HepG2 (cell line): Measurements from ENCODE around the gene COMMD1. TPM values are rescaled to one million over a fixed set of nuclear protein-coding genes. Genes with fewer than 3 reads are reported as not detected.
A peak's percentile ranks its signal among the peaks of the same experiment; 100 is the strongest.

Experiments
- ATAC-seq: fragments of 200-7000 bp; cut with Tn5 transposase; 3 replicates; pipeline ENCODE4 v1.9.1; 2020; ENCODE audit warnings: mild to moderate bottlenecking, moderate library complexity
- BruUV-seq: library from RNA; stranded (reverse); fragments of 400-500 nt; replicated peaks from 2 replicates; lab custom pipeline; 2021; lab: Mats Ljungman, UMichigan
- CTCF ChIA-PET: fragments of 300-600 bp; formaldehyde crosslinking; extraction: SDS; loops from one replicate; lab custom pipeline; 2021; ENCODE audit warnings: low total read pairs, inconsistent platforms, low intra/inter-chr PET ratio; lab: Yijun Ruan, JAX
- POLR2A ChIA-PET: fragments of 350-600 bp; sonication (Branson Sonifier 250); formaldehyde crosslinking; loops from one replicate; lab custom pipeline; 2020; ENCODE audit warnings: antibody characterized with exemption, inconsistent platforms; lab: Yijun Ruan, JAX
- DNase-seq: peaks from one replicate; pipeline ENCODE4 v3.0.0-alpha.2; 2015; ENCODE audit warnings: low spot score
- FAIRE-seq: peaks from 3 replicates; lab custom pipeline; 2011; peaks lifted over from hg19 to GRCh38; lab: Jason Lieb, UNC
- H2AFZ ChIP-seq: one replicate; pipeline ENCODE4 v1.6.1; 2011; ENCODE audit warnings: low read length, inconsistent platforms
- H3K27ac ChIP-seq: fragments of 300-600 bp; 3 replicates; pipeline ENCODE4 v1.8.0; 2011; ENCODE audit warnings: mixed run types, mild to moderate bottlenecking, mixed read lengths, low read length, inconsistent platforms; ENCODE audit not compliant: insufficient read depth; ENCODE audit errors: extremely low read length
- H3K27me3 ChIP-seq, 2 experiments: fragments of 200-600 bp in 1 of 2; 2 replicates in 1 of 2; 3 replicates in 1 of 2; pipeline versions ENCODE4 v1.6.0 to v1.8.0; 2011; ENCODE audit warnings: low read length in 2 of 2, mild to moderate bottlenecking in 2 of 2, moderate library complexity in 2 of 2, inconsistent platforms in 1 of 2; ENCODE audit not compliant: insufficient read depth in 2 of 2, control insufficient read depth in 1 of 2
- H3K36me3 ChIP-seq, 2 experiments: fragments of 200-600 bp in 1 of 2; replicated peaks in 1 of 2; 2 replicates in 1 of 2; 3 replicates in 1 of 2; pipeline versions ENCODE4 v1.5.1 to v1.8.0; 2011; ENCODE audit warnings: low read length in 2 of 2, inconsistent platforms in 1 of 2; ENCODE audit not compliant: insufficient read depth in 2 of 2, control insufficient read depth in 1 of 2
- H3K4me1 ChIP-seq: 2 replicates; pipeline ENCODE4 v1.5.1; 2012; ENCODE audit warnings: low read length, inconsistent platforms; ENCODE audit not compliant: insufficient read depth
- H3K4me2 ChIP-seq: 2 replicates; pipeline ENCODE4 v1.6.0; 2011; ENCODE audit warnings: low read depth, low read length, inconsistent platforms
- H3K4me3 ChIP-seq, 3 experiments: fragments of 200-600 bp in 1 of 3; sonication (generic), shearing (Covaris generic) in 1 of 3; replicated peaks in 1 of 3; 2 replicates each; pipeline ENCODE4 v1.5.1; 2011 to 2016; ENCODE audit warnings: low read length in 3 of 3, inconsistent platforms in 2 of 3, low read depth in 2 of 3, mild to moderate bottlenecking in 2 of 3, control low read depth in 1 of 3, mixed read lengths in 1 of 3; ENCODE audit not compliant: insufficient read depth in 1 of 3
- H3K79me2 ChIP-seq: one replicate; pipeline ENCODE4 v1.6.1; 2011; ENCODE audit warnings: low read length, inconsistent platforms; ENCODE audit not compliant: insufficient read depth
- H3K9ac ChIP-seq: 2 replicates; pipeline ENCODE4 v1.6.0; 2011; ENCODE audit warnings: mild to moderate bottlenecking, low read depth, low read length, inconsistent platforms; ENCODE audit not compliant: insufficient read depth
- H3K9me3 ChIP-seq: 2 replicates; pipeline ENCODE4 v1.5.1; 2012; ENCODE audit warnings: mild to moderate bottlenecking, low read length
- H4K20me1 ChIP-seq: 2 replicates; pipeline ENCODE4 v1.6.0; 2011; ENCODE audit warnings: inconsistent platforms, mild to moderate bottlenecking, low read length, moderate library complexity; ENCODE audit not compliant: insufficient read depth
- DNMT3B ChIP-seq: conservative IDR thresholded peaks from 2 replicates; pipeline ENCODE4 v1.6.1; 2016; ENCODE audit warnings: missing biosample characterization, control low read depth
- FOSL1 ChIP-seq: sonication (generic); formaldehyde crosslinking; IDR thresholded peaks from 2 replicates; pipeline ENCODE4 v1.9.0; 2021; ENCODE audit warnings: missing genetic modification reagents, borderline replicate concordance
- LCORL ChIP-seq, 2 experiments: fragments of 450-650 bp in 1 of 2; sonication (generic) in 1 of 2; formaldehyde crosslinking in 1 of 2; IDR thresholded peaks; 2 replicates each; pipeline versions ENCODE4 v1.5.0 to v1.6.1; 2017 to 2020; ENCODE audit warnings: antibody characterized with exemption in 1 of 2, missing genetic modification reagents in 1 of 2
- MAFF ChIP-seq: IDR thresholded peaks from 2 replicates; pipeline ENCODE4 v1.6.1; 2011; ENCODE audit warnings: low read depth, low read length, improper control_type of control experiment
- MAFK ChIP-seq, 2 experiments: IDR thresholded peaks in 1 of 2; conservative IDR thresholded peaks in 1 of 2; 2 replicates each; pipeline ENCODE4 v1.6.1; 2011; ENCODE audit warnings: improper control_type of control experiment in 2 of 2, low read length in 2 of 2
- SPEN ChIP-seq: sonication (generic); formaldehyde crosslinking; IDR thresholded peaks from 2 replicates; pipeline ENCODE4 v1.5.1; 2020; ENCODE audit warnings: low read depth, mild to moderate bottlenecking, missing genetic modification reagents
- WIZ ChIP-seq: sonication (generic); formaldehyde crosslinking; IDR thresholded peaks from 2 replicates; pipeline ENCODE4 v1.5.1; 2020; ENCODE audit warnings: mild to moderate bottlenecking, missing genetic modification reagents
- WGBS: methylation state at CpG from one replicate; pipeline ENCODE4 v1.1.6; 2017; ENCODE audit warnings: low lambda C conversion rate; 5-methylcytosine and 5-hydroxymethylcytosine counted together
- in situ Hi-C: cut with HindIII; loops from 2 replicates; pipeline ENCODE4 v1.10.0; 2017; ENCODE audit warnings: low pct_unique_long_range_greater_than_20kb; ENCODE audit not compliant: extremely low pct_ligation_motif_present
- intact Hi-C: fragments of 100-400 bp; cut with micrococcal nuclease; formaldehyde crosslinking; loops from one replicate; pipeline ENCODE4 v1.10.0; 2022; ENCODE audit not compliant: unreplicated experiment
- polyA plus RNA-seq, 8 experiments: library from polyadenylated mRNA; depleted of rRNA in 3 of 8; stranded (reverse) in 7 of 8; unstranded in 1 of 8; fragments of >200 nt; fragmentation: Illumina TruSeq in 4 of 8; extraction: Trizol in 4 of 8; gene quantifications; 2 replicates each; pipeline versions ENCODE4 v1.2.1 to v1.2.3, GENCODE V29; 2011 to 2016; ENCODE audit warnings: low read depth in 4 of 8, missing spikeins in 1 of 8, mixed read lengths in 1 of 8; ENCODE audit not compliant: insufficient read depth in 1 of 8
- total RNA-seq, 5 experiments: library from RNA; depleted of rRNA; stranded (reverse); fragments of >200 nt; fragmentation: Illumina TruSeq; extraction: Trizol; gene quantifications; 2 replicates each; pipeline ENCODE4 v1.2.3, GENCODE V29; 2016; ENCODE audit warnings: low read depth in 1 of 5
- TF ChIP-seq, protein P1 (sequence below): sonication (generic); formaldehyde crosslinking; IDR thresholded peaks from 2 replicates; pipeline ENCODE4 v1.4.0; 2020; ENCODE audit warnings: missing genetic modification reagents
- TF ChIP-seq, protein P2 (sequence below): sonication (generic); formaldehyde crosslinking; IDR thresholded peaks from 2 replicates; pipeline ENCODE4 v1.5.1; 2020; ENCODE audit warnings: mild to moderate bottlenecking, missing genetic modification reagents, moderate library complexity

The COMMD1 gene
- total and polyA plus RNA-seq, 2 of the 13 experiments (the other 11 are each of a cell fraction or from before 2014, with no cell fraction given): 25.7 to 105 TPM

DNA sequence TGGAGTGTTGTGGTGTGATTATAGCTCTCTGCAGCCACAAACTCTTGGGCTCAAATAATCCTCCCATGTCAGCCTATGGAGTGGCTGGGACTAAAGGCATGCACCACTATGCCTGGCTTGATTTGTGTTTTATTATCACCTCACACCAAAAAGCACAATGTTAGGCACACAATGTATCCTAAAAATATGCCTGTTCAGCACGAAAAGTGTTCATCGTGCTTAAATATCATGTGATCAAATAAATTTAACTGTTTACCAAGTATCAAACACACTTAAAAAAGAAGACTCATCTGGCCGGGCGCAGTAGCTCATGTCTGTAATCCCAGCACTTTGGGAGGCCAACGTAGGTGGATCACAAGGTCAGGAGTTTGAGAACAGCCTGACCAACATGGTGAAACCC, 22.6 kb upstream of the COMMD1 start:
- H3K79me2 ChIP-seq: peaks cover 35% of the 10 kb centered on the region
- intact Hi-C loops: no loop called here

DNA sequence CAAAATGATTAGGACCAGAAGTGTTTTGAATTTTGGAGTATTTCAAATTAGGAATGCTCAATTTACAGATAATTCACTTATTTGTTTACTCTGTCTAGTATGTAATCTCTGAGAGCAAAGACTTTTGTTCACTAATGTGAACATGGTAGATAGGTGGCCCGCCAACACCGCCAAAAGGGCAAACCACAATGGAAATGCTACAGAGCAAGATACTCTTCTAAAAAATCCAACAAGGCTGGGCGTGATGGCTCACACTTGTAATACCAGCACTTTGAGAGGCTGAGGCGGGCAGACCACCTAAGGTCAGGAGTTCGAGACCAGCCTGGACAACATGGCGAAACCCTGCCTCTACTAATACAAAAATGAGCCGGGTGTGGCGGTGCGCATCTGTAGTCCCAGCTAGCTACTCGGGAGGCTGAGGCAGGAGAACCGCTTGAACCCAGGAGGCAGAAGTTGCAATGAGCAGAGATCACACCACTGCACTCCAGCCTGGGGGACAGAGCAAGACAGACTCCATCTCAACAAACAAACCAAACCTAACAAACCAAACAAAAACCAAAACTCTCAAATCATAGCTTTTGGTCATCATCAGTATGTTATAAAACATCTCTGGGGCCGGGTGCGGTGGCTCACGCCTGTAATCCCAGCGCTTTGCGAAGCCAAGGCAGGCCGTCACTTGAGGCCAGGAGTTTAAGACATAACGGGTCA, 19.4 kb upstream of the COMMD1 start:
- Histone ChIP-seq H3K9me3 (no peaks in the 10 kb centered on the region), H3K4me2 (peak overlapping the region; percentile 92), H4K20me1 (peaks cover 26% of the 10 kb centered on the region), H2AFZ (no peak overlapping the region), H3K4me1 (peaks cover 32% of the 10 kb centered on the region), H3K27ac (no peak overlapping the region), H3K36me3 (peaks cover 8 to 40% of the 10 kb centered on the region in 2 experiments), H3K79me2 (peaks cover 41% of the 10 kb centered on the region), H3K9ac (0 out of 2 replicates have a peak overlapping the region, but pooled peaks have one; percentile 98), H3K27me3 (no peaks in the 10 kb centered on the region; a peak in 1 of 5 replicates), H3K4me3 (peak overlapping the region in 1 of 3 experiments; percentile 98; a peak in 3 of 6 replicates)
- FAIRE-seq: no peak
- DNase-seq: no peak
- WGBS: 92% methylated on average over 18 of the region's 18 CpGs
- ATAC-seq: no peak
- POLR2A ChIA-PET: interaction anchor here (1.4 kb wide), 1 partner anchor 31 kb away, joined by 5 read pairs; no protein-coding TSS in a partner anchor
- in situ Hi-C loops (no loop called here), intact Hi-C loops (loop anchor here (5.0 kb wide), 1 partner anchor 349 kb away; the partner anchor contains the start of gene XPO1)
- BruUV-seq: no TSS peak
- CTCF ChIA-PET: no interaction called here
- TF ChIP-seq, protein P1, sequence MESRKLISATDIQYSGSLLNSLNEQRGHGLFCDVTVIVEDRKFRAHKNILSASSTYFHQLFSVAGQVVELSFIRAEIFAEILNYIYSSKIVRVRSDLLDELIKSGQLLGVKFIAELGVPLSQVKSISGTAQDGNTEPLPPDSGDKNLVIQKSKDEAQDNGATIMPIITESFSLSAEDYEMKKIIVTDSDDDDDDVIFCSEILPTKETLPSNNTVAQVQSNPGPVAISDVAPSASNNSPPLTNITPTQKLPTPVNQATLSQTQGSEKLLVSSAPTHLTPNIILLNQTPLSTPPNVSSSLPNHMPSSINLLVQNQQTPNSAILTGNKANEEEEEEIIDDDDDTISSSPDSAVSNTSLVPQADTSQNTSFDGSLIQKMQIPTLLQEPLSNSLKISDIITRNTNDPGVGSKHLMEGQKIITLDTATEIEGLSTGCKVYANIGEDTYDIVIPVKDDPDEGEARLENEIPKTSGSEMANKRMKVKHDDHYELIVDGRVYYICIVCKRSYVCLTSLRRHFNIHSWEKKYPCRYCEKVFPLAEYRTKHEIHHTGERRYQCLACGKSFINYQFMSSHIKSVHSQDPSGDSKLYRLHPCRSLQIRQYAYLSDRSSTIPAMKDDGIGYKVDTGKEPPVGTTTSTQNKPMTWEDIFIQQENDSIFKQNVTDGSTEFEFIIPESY (CRISPR knock-in tag): peak; percentile 89
- peak; percentile 33; the same call in 1 of the 2 replicates for TF ChIP-seq SPEN (CRISPR knock-in tag)
- TF ChIP-seq, protein P2, sequence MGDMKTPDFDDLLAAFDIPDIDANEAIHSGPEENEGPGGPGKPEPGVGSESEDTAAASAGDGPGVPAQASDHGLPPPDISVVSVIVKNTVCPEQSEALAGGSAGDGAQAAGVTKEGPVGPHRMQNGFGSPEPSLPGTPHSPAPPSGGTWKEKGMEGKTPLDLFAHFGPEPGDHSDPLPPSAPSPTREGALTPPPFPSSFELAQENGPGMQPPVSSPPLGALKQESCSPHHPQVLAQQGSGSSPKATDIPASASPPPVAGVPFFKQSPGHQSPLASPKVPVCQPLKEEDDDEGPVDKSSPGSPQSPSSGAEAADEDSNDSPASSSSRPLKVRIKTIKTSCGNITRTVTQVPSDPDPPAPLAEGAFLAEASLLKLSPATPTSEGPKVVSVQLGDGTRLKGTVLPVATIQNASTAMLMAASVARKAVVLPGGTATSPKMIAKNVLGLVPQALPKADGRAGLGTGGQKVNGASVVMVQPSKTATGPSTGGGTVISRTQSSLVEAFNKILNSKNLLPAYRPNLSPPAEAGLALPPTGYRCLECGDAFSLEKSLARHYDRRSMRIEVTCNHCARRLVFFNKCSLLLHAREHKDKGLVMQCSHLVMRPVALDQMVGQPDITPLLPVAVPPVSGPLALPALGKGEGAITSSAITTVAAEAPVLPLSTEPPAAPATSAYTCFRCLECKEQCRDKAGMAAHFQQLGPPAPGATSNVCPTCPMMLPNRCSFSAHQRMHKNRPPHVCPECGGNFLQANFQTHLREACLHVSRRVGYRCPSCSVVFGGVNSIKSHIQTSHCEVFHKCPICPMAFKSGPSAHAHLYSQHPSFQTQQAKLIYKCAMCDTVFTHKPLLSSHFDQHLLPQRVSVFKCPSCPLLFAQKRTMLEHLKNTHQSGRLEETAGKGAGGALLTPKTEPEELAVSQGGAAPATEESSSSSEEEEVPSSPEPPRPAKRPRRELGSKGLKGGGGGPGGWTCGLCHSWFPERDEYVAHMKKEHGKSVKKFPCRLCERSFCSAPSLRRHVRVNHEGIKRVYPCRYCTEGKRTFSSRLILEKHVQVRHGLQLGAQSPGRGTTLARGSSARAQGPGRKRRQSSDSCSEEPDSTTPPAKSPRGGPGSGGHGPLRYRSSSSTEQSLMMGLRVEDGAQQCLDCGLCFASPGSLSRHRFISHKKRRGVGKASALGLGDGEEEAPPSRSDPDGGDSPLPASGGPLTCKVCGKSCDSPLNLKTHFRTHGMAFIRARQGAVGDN (CRISPR knock-in tag): peak; percentile 45; the same call in 1 of the 2 replicates
- no peak for TF ChIP-seq DNMT3B
- no peak for TF ChIP-seq WIZ (CRISPR knock-in tag)
- TF ChIP-seq LCORL (IDR thresholded peaks at IDR 0.05): no peak
- 0 out of 2 replicates have a peak, but pooled peaks have one; percentile 6 for TF ChIP-seq LCORL (CRISPR knock-in tag; IDR thresholded peaks at IDR 0.05)

More for the DNA sequence above, 22.6 kb upstream of the COMMD1 start:
- Histone ChIP-seq H3K4me1 (peaks cover 19% of the 10 kb centered on the region), H3K27ac (no peak overlapping the region), H3K9ac (no peak overlapping the region), H2AFZ (no peak overlapping the region), H3K9me3 (no peaks in the 10 kb centered on the region), H3K4me3 (no peak overlapping the region), H3K27me3 (no peaks in the 10 kb centered on the region; a peak in 1 of 5 replicates), H4K20me1 (peaks cover 26% of the 10 kb centered on the region), H3K36me3 (peaks cover 16 to 69% of the 10 kb centered on the region in 2 experiments), H3K4me2 (no peak overlapping the region)
- TF ChIP-seq MAFF (0 out of 2 replicates have a peak, but pooled peaks have one; percentile 33), MAFK (conservative IDR thresholded peaks at IDR 0.05 in 1 of 2, IDR thresholded peaks at IDR 0.05 in 1 of 2; ENCODE audit: low read length in 2 of 2) (peak; percentile 24 to 63; a peak in 3 of 4 replicates), FOSL1 (CRISPR knock-in tag) (no peak)
- ATAC-seq (no peak), FAIRE-seq (no peak), DNase-seq (no peak)
- in situ Hi-C loops: no loop called here
- no TSS peak for BruUV-seq
- WGBS: 98% methylated on average over 5 of the region's 5 CpGs
- POLR2A ChIA-PET: interaction anchor here (1.2 to 1.7 kb wide), 2 partner anchors 11 to 29 kb away, joined by 3 to 9 read pairs; partner anchors contain the start of gene FAM161A
- CTCF ChIA-PET: no interaction called here
